Panc1 (cell line): Measurements from ENCODE around the gene ELSPBP1. TPM values are rescaled to one million over a fixed set of nuclear protein-coding genes. Genes with fewer than 3 reads are reported as not detected.

Source experiments
- ATAC-seq: fragments of 200-7000 bp; cut with Tn5 transposase; 2 replicates; pipeline ENCODE4 v1.9.1; 2020; ENCODE audit warnings: mild to moderate bottlenecking, moderate library complexity
- BruUV-seq: library from RNA; stranded (reverse); fragments of 400-500 nt; replicated peaks from 2 replicates; lab custom pipeline; 2021; lab: Mats Ljungman, UMichigan
- CTCF ChIA-PET: fragments of 300-600 bp; sonication (Branson Sonifier 250); formaldehyde crosslinking; loops from one replicate; lab custom pipeline; 2022; ENCODE audit warnings: antibody characterized with exemption; lab: Charles Lee
- POLR2A ChIA-PET: fragments of 300-600 bp; sonication (Branson Sonifier 250); formaldehyde crosslinking; loops from one replicate; lab custom pipeline; 2022; ENCODE audit warnings: antibody characterized with exemption; lab: Charles Lee
- DNase-seq: peaks from one replicate; pipeline ENCODE4 v3.0.0-alpha.2; 2010; ENCODE audit warnings: low read depth, low spot score
- H3K27ac ChIP-seq: 2 replicates; pipeline ENCODE4 v1.5.1; 2011; ENCODE audit warnings: mild to moderate bottlenecking, low read length, inconsistent platforms
- H3K27me3 ChIP-seq: fragments of 200-500 bp; sonication (Bioruptor generic); 2 replicates; pipeline ENCODE4 v1.6.0; 2014; ENCODE audit warnings: low read length, inconsistent platforms; ENCODE audit not compliant: control insufficient read depth, insufficient read depth
- H3K36me3 ChIP-seq: fragments of 200-500 bp; sonication (Bioruptor generic); 2 replicates; pipeline ENCODE4 v1.5.1; 2014; ENCODE audit warnings: inconsistent platforms, mild to moderate bottlenecking, low read length, moderate library complexity; ENCODE audit not compliant: control insufficient read depth, insufficient read depth
- H3K4me1 ChIP-seq: 2 replicates; pipeline ENCODE4 v1.5.1; 2011; ENCODE audit warnings: inconsistent platforms, mild to moderate bottlenecking, low read length, moderate library complexity; ENCODE audit not compliant: control insufficient read depth, insufficient read depth
- H3K4me3 ChIP-seq, 2 experiments: 2 replicates each; pipeline ENCODE4 v1.5.1; 2011 to 2012; ENCODE audit warnings: low read depth in 2 of 2, low read length in 2 of 2, mild to moderate bottlenecking in 2 of 2, inconsistent platforms in 1 of 2, moderate library complexity in 1 of 2
- H3K9me3 ChIP-seq: fragments of 200-500 bp; sonication (Bioruptor generic); 2 replicates; pipeline ENCODE4 v1.5.1; 2014; ENCODE audit warnings: low read depth, mild to moderate bottlenecking, inconsistent platforms, low read length, moderate library complexity; ENCODE audit not compliant: control insufficient read depth, insufficient read depth
- POLR2AphosphoS5 ChIP-seq: IDR thresholded peaks from 2 replicates; pipeline ENCODE4 v1.6.1; 2012; ENCODE audit warnings: mild to moderate bottlenecking, low read depth, low read length, moderate library complexity
- SIN3A ChIP-seq: IDR thresholded peaks from 2 replicates; pipeline ENCODE4 v1.6.1; 2012; ENCODE audit warnings: low read depth, mild to moderate bottlenecking, low read length, moderate library complexity, borderline replicate concordance; ENCODE audit not compliant: insufficient read depth
- TCF7L2 ChIP-seq: IDR thresholded peaks from 2 replicates; pipeline ENCODE4 v1.6.1; 2011; ENCODE audit warnings: mild to moderate bottlenecking, low read depth, low read length, inconsistent platforms
- in situ Hi-C: cut with HindIII; loops from 2 replicates; pipeline ENCODE4 v1.10.0; 2016; ENCODE audit warnings: low sequenced_read_pairs, low pct_unique_long_range_greater_than_20kb
- intact Hi-C: fragments of 100-400 bp; cut with micrococcal nuclease; formaldehyde crosslinking; loops from one replicate; pipeline ENCODE4 v1.10.0; 2022; ENCODE audit not compliant: unreplicated experiment
- total RNA-seq: library from RNA; stranded (reverse); gene quantifications from one replicate; pipeline ENCODE4 v1.2.1, GENCODE V29; 2021; ENCODE audit not compliant: unreplicated experiment
- TF ChIP-seq, protein P1 (sequence below), 2 experiments: IDR thresholded peaks; 2 replicates each; pipeline ENCODE4 v1.6.1; 2011 to 2012; ENCODE audit warnings: low read depth in 2 of 2, control low read depth in 1 of 2, low read length in 1 of 2, mild to moderate bottlenecking in 1 of 2, moderate library complexity in 1 of 2; ENCODE audit not compliant: insufficient read depth in 1 of 2
- TF ChIP-seq, protein P2 (sequence below): fragments of 450-650 bp; IDR thresholded peaks from 2 replicates; pipeline ENCODE4 v1.5.1; 2017; ENCODE audit warnings: mild to moderate bottlenecking

Gene ELSPBP1
- total RNA-seq, 1 experiment from 2014 or later = not detected

DNA sequence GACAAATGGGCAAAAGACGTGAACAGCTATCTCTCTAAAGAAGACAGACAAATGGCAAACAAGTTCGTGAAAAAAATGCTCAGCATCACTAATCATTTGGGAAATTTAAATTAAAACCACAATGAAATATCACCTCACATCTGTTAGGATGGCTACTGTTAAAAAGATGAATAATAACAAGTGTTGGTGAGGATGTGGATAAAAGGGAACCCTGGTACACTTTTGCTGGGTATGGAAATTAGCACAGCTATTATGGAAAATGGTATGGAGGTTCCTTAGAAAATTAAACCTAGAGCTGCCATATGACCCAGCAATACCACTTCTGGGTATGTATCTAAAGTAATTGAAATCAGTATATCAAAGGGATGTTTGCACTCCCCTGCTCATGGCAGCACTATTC lies 42.3 kb downstream of the ELSPBP1 start:
- in situ Hi-C loops (no loop called here), intact Hi-C loops (no loop called here)
- Histone ChIP-seq H3K27ac (no peak overlapping the region), H3K27me3 (peaks cover 3% of the 10 kb centered on the region; the same call in 1 of the 2 replicates), H3K36me3 (no peaks in the 10 kb centered on the region), H3K9me3 (no peaks in the 10 kb centered on the region; the same call in 1 of the 2 replicates), H3K4me1 (no peaks in the 10 kb centered on the region), H3K4me3 (no peak overlapping the region)
- CTCF ChIA-PET = no interaction called here
- POLR2A ChIA-PET = interaction anchor here (0.6 kb wide), 1 partner anchor 157 kb away, joined by 3 read pairs; no protein-coding TSS in a partner anchor
- DNase-seq (no peak), ATAC-seq (no peak)
- TF ChIP-seq POLR2AphosphoS5 = no peak
- TF ChIP-seq SIN3A = no peak
- TF ChIP-seq TCF7L2 = no peak
- TF ChIP-seq, protein P1, sequence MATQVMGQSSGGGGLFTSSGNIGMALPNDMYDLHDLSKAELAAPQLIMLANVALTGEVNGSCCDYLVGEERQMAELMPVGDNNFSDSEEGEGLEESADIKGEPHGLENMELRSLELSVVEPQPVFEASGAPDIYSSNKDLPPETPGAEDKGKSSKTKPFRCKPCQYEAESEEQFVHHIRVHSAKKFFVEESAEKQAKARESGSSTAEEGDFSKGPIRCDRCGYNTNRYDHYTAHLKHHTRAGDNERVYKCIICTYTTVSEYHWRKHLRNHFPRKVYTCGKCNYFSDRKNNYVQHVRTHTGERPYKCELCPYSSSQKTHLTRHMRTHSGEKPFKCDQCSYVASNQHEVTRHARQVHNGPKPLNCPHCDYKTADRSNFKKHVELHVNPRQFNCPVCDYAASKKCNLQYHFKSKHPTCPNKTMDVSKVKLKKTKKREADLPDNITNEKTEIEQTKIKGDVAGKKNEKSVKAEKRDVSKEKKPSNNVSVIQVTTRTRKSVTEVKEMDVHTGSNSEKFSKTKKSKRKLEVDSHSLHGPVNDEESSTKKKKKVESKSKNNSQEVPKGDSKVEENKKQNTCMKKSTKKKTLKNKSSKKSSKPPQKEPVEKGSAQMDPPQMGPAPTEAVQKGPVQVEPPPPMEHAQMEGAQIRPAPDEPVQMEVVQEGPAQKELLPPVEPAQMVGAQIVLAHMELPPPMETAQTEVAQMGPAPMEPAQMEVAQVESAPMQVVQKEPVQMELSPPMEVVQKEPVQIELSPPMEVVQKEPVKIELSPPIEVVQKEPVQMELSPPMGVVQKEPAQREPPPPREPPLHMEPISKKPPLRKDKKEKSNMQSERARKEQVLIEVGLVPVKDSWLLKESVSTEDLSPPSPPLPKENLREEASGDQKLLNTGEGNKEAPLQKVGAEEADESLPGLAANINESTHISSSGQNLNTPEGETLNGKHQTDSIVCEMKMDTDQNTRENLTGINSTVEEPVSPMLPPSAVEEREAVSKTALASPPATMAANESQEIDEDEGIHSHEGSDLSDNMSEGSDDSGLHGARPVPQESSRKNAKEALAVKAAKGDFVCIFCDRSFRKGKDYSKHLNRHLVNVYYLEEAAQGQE (IDR thresholded peaks at IDR 0.05; ENCODE audit: insufficient read depth in 1 of 2, low read depth in 2 of 2, low read length in 1 of 2) = no peak
- TF ChIP-seq, protein P2, sequence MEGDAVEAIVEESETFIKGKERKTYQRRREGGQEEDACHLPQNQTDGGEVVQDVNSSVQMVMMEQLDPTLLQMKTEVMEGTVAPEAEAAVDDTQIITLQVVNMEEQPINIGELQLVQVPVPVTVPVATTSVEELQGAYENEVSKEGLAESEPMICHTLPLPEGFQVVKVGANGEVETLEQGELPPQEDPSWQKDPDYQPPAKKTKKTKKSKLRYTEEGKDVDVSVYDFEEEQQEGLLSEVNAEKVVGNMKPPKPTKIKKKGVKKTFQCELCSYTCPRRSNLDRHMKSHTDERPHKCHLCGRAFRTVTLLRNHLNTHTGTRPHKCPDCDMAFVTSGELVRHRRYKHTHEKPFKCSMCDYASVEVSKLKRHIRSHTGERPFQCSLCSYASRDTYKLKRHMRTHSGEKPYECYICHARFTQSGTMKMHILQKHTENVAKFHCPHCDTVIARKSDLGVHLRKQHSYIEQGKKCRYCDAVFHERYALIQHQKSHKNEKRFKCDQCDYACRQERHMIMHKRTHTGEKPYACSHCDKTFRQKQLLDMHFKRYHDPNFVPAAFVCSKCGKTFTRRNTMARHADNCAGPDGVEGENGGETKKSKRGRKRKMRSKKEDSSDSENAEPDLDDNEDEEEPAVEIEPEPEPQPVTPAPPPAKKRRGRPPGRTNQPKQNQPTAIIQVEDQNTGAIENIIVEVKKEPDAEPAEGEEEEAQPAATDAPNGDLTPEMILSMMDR = no peak
- no TSS peak for BruUV-seq

DNA sequence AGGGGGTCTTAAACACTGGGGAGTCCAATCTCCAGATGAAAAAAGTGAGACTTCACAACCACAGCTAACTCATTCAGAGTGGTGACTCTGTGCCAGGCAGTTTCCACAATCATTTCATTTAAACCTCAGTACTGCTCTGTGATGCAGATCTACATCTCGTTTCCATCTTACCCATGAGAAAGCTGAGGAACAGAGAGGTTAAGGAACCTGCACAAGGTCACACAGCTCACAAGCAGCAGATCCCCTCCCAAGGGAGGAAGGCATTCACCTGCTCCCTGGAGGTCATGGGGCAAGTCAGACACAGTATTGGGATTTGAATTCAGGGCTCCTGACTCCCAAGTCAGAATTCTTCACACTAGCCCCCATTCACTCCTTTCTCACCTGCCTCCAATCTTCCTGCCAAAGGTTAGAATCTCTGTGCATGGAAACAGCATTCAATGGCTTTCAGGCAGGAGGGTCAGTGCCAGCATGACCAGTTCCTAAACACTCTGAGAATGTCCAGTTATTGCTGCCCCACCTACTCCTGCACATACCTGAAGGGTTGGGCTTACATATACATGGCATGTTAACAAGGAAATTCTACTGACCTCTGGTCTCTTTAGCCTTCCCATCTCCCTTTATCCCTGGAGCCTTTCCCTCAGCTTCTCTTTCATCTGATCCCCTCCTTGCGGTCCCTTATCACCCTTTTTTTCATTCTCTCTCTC lies 47.6 kb downstream of the ELSPBP1 start:
- in situ Hi-C loops = no loop called here
- Histone ChIP-seq H3K4me3 (no peak overlapping the region), H3K36me3 (no peaks in the 10 kb centered on the region), H3K4me1 (no peaks in the 10 kb centered on the region), H3K27ac (no peak overlapping the region), H3K27me3 (peaks cover 3% of the 10 kb centered on the region; the same call in 1 of the 2 replicates), H3K9me3 (no peaks in the 10 kb centered on the region)
- TF ChIP-seq SIN3A (no peak), POLR2AphosphoS5 (no peak), TCF7L2 (no peak)
- TF ChIP-seq, protein P1 (IDR thresholded peaks at IDR 0.05; ENCODE audit: insufficient read depth in 1 of 2, low read depth in 2 of 2, low read length in 1 of 2) = no peak
- TF ChIP-seq, protein P2 = no peak
- intact Hi-C loops = no loop called here
- ATAC-seq = no peak
- DNase-seq = no peak
- POLR2A ChIA-PET = no interaction called here
- CTCF ChIA-PET = no interaction called here
- no TSS peak for BruUV-seq
